ENCODE data around the gene GLRX3.
"Not testable (repeated sequence)": the region's sequence is repeated elsewhere in the genome, so short reads cannot be mapped to it uniquely, and the experiment has no call there.

GLRX3 gene
- 33.4 to 40.2 reads per million in 2 donors for total RNA-seq

DNA sequence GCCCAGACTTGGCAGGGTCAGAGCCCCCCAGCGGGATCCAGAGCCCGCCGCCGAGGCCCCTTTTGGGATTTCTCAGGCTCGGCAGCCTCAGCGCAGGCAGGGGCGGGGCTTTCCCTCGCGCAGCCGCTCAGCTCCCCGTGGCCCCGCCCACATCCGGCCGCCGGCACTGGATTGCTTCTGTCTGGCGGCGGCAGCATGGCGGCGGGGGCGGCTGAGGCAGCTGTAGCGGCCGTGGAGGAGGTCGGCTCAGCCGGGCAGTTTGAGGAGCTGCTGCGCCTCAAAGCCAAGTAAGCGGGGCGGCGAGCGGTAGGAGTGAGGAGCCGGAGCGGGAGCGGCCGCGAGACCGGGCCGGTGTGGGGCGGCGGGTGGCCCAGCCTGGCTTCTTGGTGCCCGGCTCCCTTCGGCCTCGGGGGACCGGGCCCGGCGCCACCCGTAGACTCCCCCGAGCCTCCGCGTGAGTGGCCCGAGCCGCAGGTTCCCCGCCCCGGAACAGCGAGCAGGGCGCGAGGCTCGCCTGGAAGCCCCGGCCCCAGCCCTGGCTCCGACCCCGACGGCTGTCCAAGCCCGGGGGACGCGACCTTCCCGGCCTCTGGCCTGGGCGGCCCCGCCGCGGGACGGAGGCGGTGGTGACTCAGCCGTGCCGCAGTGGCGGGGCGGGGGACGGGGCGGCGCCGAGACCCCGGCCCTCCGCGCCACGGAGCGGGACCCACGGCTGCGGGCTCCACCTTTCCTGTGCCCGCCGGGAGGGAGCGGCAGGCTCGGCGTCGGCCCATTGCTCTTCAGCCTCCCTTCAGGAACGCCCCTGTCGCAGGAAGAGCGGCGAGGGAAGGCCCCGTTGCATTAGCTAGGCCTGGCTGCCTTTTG, at the start of gene GLRX3:
TSS of gene GLRX3 (plus strand) at position 166 of the 864 bp plus-strand sequence. CDS start at position 196, 30 bp downstream.
- peak; percentile 80 to 91 (median 87) for DNase-seq

- peak in 1 of 5 experiments; percentile 31 for DNase-seq
These were observed 45.6 kb upstream of the GLRX3 start for GRCh38 chr10:130090565-130090964.

DNA sequence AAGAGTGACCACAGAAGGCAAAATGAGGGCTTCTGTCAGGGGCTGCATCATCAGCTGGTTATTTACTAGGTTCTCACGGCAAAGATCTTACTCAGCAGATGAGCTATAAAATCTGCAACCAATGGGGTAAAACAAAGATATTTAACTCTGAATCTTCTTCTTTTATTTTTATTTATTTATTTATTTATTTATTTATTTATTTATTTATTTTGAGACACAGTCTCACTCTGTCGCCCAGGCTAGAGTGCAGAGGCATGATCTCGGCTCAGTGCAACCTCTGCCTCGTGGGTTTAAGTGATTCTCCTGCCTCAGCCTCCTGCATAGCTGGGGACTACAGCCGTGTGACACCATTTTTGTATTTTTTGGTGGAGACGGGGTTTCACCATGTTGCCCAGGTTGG, 36.8 kb upstream of the GLRX3 start:
- no peak for DNase-seq

- no peak for DNase-seq
These were observed 30.5 kb upstream of the GLRX3 start for GRCh38 chr10:130105724-130106123.

DNA sequence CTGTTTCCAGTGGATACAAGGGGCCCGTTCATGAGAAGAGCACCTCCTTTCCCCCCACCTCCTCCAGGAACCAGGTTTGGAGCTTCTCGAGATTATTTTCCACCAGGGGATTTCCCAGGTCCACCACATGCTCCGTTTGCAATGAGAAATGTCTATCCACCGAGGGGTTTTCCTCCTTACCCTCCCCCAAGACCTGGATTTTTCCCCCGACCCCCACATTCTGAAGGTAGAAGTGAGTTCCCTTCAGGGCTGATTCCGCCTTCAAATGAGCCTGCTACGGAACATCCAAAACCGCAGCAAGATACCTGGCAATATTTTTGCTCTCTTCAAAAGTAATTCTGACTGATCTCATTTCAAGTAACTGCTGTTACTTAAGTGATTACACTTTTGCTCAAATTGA, 28.0 kb upstream of the GLRX3 start:
- peak in 1 of 5 experiments; percentile 55 for DNase-seq

DNA sequence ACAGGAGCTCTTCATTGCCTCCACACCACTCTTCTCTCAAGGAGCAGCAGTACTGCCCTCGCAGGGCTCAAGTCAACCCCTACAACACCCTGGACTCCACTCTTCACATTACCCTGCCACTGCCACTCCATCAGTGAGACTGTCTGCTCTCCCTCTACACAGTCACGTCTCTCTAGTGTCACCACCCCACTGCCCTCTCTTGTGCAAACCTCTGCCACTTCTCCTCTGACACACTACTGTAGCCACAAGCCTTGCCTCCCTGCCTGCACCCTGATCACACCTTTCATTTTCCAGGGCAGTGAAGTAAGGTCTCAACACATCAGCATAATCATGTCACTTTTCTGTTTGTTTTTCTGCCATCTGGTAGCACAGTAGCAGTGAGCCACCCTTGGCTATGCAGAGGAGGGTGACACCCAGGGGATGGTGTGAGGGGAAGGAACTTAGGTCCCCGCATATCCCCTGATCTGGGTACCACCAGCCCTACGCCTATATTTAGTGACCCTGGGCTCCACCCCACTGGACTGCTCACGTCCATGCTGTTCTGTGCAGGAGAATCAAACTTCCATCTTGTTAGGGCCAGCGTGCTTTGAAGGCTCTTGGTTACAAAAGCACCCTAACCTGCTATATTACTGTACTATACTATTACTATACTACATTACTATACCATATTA, 27.1 kb upstream of the GLRX3 start:
- DNase-seq: peak in 1 of 5 experiments; percentile 83

DNA sequence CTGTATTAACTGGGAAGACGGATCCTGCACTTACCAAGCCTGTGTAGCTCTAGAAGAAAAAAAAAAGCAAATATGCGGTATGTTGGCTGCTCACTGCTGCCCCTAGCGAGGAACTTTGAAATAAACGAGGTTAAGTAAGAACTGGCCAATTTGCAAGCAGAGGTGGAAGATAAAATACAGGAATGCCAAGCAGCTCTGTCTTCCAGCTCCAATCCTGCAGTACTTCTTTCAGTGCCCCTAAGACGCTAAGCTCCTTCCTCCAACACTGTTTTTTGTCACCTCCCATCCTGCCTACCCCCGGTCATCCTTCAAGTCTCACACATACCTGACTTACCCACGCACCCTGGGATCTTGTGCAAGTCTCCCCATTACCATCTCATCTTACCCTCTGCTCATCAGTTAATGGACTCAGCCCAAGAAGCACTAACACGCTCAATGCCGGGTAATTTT, 26.4 kb upstream of the GLRX3 start:
- peak; percentile 19 to 85 (median 63) for DNase-seq

DNA sequence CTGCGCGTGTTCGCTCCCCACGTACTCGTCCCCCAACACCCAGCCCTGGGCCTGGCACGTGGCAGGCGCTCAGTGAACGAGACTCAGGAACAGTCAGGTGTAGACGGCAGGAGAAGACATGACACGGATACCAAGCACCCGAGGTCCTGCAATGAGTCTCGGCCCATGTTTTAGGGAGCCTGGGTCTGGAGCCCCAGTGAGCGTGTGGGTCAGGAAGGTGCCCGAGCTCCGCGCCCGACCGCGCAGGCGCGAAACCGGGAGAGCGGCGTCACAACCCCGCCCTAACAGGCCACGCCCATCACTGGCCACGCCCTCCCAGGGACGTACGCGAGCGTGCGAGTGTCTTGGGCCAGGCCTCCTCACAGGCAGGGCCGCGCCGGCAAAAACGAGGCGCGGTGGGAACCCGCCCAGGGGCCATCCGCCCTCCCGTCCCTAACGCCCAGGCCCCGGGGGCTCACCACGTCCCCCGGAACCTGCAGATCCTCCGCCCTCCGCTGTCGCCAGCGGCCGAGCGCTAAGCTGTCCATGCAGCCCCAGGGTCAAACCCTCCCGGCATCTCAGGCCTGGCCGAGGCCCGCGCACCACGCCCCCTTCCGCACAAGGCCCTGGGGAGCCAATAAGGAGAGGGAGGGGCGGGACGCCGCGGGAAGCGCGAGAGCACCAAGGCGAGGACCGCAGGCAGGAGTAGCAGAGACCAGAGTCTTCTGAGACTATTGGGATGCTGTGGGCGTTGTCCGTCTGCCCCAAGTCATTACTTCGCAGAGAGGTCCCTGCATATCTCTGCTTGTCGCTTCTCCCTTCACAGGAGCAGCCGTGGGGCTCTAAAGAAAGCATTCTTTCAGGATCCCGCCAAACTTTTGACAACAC, 25.7 kb upstream of the GLRX3 start, which contains the start of gene C10orf143:
TSS of gene C10orf143 (minus strand) at position 585 of the 867 bp plus-strand sequence. CDS start at position 527, 58 bp downstream.
- DNase-seq: peak; percentile 96 to 99 (median 98)

GRCh38 chr10:130111113-130111851, 24.9 kb upstream of the GLRX3 start:
- peak; percentile 80 to 99 (median 95) for DNase-seq

DNA sequence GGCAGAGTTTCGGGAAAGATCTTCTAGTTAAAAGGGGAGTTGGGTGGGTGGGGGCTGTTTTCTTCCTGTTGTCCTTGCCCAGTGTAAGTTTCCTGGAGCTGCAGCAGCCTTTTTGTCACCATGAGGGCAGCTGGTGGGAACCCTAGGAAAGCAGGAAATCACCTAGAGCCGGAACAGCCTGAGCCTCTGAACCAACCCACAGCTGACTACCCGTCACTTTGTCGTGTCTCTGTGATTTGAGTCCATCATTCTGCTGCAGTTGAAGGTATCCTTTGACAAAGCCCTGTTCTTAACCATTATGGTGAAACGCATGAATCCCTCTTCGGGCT, 24.4 kb upstream of the GLRX3 start:
- peak in 1 of 5 experiments; percentile 67 for DNase-seq

- no peak for DNase-seq
These were observed 23.4 kb upstream of the GLRX3 start for GRCh38 chr10:130112821-130113220.

- DNase-seq: not testable (repeated sequence)
These were observed 19.2 kb upstream of the GLRX3 start for GRCh38 chr10:130116942-130117341.

- DNase-seq: not testable (repeated sequence)
These were observed 18.7 kb upstream of the GLRX3 start for GRCh38 chr10:130117535-130117934.

DNA sequence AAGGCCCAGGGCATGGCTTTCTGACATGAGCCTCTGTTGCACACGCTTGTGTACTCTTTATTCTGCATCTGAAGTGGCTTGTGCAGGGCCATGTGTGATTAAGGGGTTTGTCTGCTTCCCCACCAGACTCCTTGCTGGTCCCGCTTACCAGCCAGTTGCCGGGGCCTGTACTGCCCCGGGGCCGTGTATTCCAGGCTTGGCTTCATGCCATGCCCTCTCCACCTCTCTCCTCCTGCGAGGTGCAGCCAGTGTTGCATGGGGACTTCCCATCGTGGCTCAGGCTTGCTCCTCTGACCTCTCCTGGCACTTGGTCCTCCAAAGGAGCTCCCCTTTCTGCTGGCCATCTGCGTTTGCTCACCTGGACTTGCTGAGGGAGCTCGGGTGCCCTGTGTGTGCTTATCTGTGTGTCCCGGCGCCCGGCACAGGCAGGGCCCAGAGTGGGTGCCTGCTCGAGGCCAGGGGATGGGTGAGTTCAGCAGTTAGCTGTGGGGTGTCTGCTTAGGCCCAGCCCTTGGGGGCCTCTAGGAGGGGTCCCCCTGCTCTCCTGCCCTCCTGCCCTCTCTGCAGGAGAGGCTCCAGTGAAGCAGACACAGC, 14.6 kb upstream of the GLRX3 start:
- no peak for DNase-seq

GRCh38 chr10:130127364-130128061, 8.7 kb upstream of the GLRX3 start:
- DNase-seq: peak in 4 of 5 experiments; percentile 32 to 84 (median 40)

DNA sequence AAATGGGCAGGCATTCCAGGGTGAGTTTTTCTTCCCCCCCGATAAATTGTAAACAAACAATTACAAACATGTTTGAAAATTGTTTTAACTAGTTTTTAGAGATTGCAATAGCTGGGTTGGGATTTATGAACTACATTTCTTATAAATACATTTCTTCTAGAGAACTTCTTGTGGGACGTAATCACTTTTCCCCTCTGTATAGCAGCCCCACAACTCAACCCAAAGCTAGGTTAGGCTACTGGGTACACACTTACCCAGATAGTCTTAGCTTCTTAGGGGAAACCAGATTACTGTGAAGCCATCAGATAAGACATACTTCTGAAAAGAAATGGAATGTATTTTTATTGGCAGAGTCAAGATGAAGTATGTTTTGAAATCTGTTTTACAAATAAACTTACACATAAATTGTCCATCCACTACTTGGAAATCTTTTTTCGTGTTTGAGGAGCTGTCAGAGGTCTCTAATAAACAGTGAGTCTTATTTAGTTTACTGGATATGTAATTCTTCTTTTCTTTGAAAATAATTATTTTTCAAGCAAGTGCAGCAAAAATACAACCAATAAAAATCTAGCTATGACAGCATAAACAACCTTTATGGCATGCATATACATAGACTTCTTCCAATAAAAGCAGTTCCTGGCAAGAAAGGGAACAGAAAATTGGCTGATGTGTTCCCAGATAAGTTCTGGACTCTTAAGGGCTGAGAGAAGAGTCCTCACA, 8.0 kb upstream of the GLRX3 start:
- DNase-seq: no peak

- no peak for DNase-seq
These were observed 7.3 kb upstream of the GLRX3 start for GRCh38 chr10:130128922-130129321.

- no peak for DNase-seq
These were observed 440 bp upstream of the GLRX3 start for GRCh38 chr10:130135676-130136225.

DNA sequence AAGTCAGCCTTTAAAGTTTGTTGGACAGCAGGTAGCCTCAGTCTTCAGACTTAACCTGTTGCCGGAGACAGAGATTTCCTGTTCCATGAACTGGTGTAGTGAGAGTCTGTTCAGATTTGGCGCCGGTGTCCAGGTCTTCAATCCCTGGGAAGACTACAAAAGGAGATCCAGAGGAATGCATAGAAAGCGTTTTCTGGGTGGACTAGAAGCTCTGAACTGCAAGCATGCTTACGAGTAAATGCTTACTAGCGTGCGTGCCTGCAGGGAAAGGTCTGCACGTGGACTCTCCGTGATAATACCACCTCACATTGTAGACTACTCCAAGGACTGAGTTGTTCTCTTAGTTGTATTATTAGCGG, 878 bp downstream of the GLRX3 start:
- DNase-seq: peak in 1 of 5 experiments; percentile 30

Measured in T-helper 2 cell (primary cell).